GM12878 (cell line): Measurements from ENCODE around the gene RAMACL. TPM values are rescaled to one million over a fixed set of nuclear protein-coding genes. Genes with fewer than 3 reads are reported as not detected.

ENCODE experiments used
- ATF2 ChIP-seq: IDR thresholded peaks from 2 replicates; pipeline ENCODE4 v1.6.1; 2012; ENCODE audit warnings: low read length, inconsistent platforms
- CBX5 ChIP-seq: sonication (generic); IDR thresholded peaks from 2 replicates; pipeline ENCODE4 v1.6.1; 2016; ENCODE audit warnings: low read depth, moderate library complexity, mild to moderate bottlenecking, inconsistent platforms
- CREM ChIP-seq: IDR thresholded peaks from 2 replicates; pipeline ENCODE4 v1.6.1; 2014; ENCODE audit warnings: antibody characterized with exemption, low read depth
- EGR1 ChIP-seq, 2 experiments: IDR thresholded peaks; 1 replicate in 1 of 2; 2 replicates in 1 of 2; pipeline ENCODE4 v1.6.1; 2011 to 2012; ENCODE audit warnings: low read depth in 2 of 2, low read length in 2 of 2, borderline replicate concordance in 1 of 2, mild to moderate bottlenecking in 1 of 2, moderate library complexity in 1 of 2
- EP300 ChIP-seq, 2 experiments: fragments of 150-350 bp in 1 of 2; IDR thresholded peaks; 2 replicates each; pipeline ENCODE4 v1.6.1; 2011 to 2012; ENCODE audit warnings: low read depth in 2 of 2, low read length in 2 of 2, borderline replicate concordance in 1 of 2, improper control_type of control experiment in 1 of 2, inconsistent platforms in 1 of 2; ENCODE audit not compliant: control insufficient read depth in 1 of 2
- GABPA ChIP-seq: IDR thresholded peaks from 2 replicates; pipeline ENCODE4 v1.6.1; 2014; ENCODE audit warnings: antibody characterized with exemption, low read depth, mild to moderate bottlenecking, inconsistent platforms
- IRF3 ChIP-seq: fragments of 450-650 bp; IDR thresholded peaks from 2 replicates; pipeline ENCODE4 v1.6.1; 2014; ENCODE audit warnings: mild to moderate bottlenecking
- IRF4 ChIP-seq: IDR thresholded peaks from 2 replicates; pipeline ENCODE4 v1.6.1; 2011; ENCODE audit warnings: low read depth, low read length
- MEF2A ChIP-seq: IDR thresholded peaks from 2 replicates; pipeline ENCODE4 v1.6.1; 2011; ENCODE audit warnings: low read depth, mild to moderate bottlenecking, low read length, moderate library complexity; ENCODE audit not compliant: insufficient read depth
- PML ChIP-seq: IDR thresholded peaks from 2 replicates; pipeline ENCODE4 v1.6.1; 2012; ENCODE audit warnings: low read length, inconsistent platforms
- YY1 ChIP-seq: IDR thresholded peaks from 2 replicates; pipeline ENCODE4 v1.6.1; 2011; ENCODE audit warnings: low read depth, mild to moderate bottlenecking, low read length
- ZSCAN29 ChIP-seq: fragments of 450-650 bp; IDR thresholded peaks from 2 replicates; pipeline ENCODE4 v1.6.1; 2017; ENCODE audit warnings: mild to moderate bottlenecking, moderate library complexity
- polyA plus RNA-seq, 11 experiments: library from polyadenylated mRNA; depleted of rRNA in 4 of 11; unstranded in 6 of 11; stranded (reverse) in 5 of 11; fragments of >200 nt; fragmentation: Nextera tagmentation in 4 of 11; fragmentation: Illumina TruSeq in 1 of 11; extraction: Ambion mirVana in 4 of 11; extraction: Trizol in 1 of 11; gene quantifications; 1 replicate in 1 of 11; 2 replicates in 10 of 11; pipeline versions ENCODE4 v1.2.1 to v1.2.3, GENCODE V29; 2011 to 2016; ENCODE audit warnings: inconsistent platforms in 2 of 11, missing spikeins in 2 of 11, low read depth in 1 of 11
- total RNA-seq, 4 experiments: library from RNA; depleted of rRNA in 3 of 4; stranded (reverse); fragments of >200 nt in 3 of 4; fragmentation: Illumina TruSeq in 1 of 4; extraction: Trizol in 1 of 4; gene quantifications; 2 replicates each; pipeline versions ENCODE4 v1.2.1 to v1.2.3, GENCODE V29; 2013 to 2021
- TF ChIP-seq, protein P1 (sequence below): fragments of 450-650 bp; IDR thresholded peaks from 2 replicates; pipeline ENCODE4 v1.6.1; 2017; ENCODE audit warnings: mild to moderate bottlenecking, moderate library complexity
- TF ChIP-seq, protein P2 (sequence below): fragments of 450-650 bp; conservative IDR thresholded peaks from 2 replicates; pipeline ENCODE4 v1.6.1; 2017; ENCODE audit warnings: mild to moderate bottlenecking, moderate library complexity
- TF ChIP-seq, protein P3 (sequence below): fragments of 450-650 bp; IDR thresholded peaks from 2 replicates; pipeline ENCODE4 v1.6.1; 2018; ENCODE audit warnings: borderline replicate concordance, mild to moderate bottlenecking; ENCODE audit not compliant: partially characterized antibody
- TF ChIP-seq, protein P4 (sequence below): IDR thresholded peaks from 2 replicates; pipeline ENCODE4 v1.6.1; 2011; ENCODE audit warnings: low read depth, low read length, improper control_type of control experiment, borderline replicate concordance

RAMACL gene
- total and polyA plus RNA-seq, 10 of the 15 experiments (the other 5 are each of a cell fraction or from before 2014, with no cell fraction given) = 0.09 to 1.3 (median 0.31) TPM; not detected in 1

- TF ChIP-seq, protein P1, sequence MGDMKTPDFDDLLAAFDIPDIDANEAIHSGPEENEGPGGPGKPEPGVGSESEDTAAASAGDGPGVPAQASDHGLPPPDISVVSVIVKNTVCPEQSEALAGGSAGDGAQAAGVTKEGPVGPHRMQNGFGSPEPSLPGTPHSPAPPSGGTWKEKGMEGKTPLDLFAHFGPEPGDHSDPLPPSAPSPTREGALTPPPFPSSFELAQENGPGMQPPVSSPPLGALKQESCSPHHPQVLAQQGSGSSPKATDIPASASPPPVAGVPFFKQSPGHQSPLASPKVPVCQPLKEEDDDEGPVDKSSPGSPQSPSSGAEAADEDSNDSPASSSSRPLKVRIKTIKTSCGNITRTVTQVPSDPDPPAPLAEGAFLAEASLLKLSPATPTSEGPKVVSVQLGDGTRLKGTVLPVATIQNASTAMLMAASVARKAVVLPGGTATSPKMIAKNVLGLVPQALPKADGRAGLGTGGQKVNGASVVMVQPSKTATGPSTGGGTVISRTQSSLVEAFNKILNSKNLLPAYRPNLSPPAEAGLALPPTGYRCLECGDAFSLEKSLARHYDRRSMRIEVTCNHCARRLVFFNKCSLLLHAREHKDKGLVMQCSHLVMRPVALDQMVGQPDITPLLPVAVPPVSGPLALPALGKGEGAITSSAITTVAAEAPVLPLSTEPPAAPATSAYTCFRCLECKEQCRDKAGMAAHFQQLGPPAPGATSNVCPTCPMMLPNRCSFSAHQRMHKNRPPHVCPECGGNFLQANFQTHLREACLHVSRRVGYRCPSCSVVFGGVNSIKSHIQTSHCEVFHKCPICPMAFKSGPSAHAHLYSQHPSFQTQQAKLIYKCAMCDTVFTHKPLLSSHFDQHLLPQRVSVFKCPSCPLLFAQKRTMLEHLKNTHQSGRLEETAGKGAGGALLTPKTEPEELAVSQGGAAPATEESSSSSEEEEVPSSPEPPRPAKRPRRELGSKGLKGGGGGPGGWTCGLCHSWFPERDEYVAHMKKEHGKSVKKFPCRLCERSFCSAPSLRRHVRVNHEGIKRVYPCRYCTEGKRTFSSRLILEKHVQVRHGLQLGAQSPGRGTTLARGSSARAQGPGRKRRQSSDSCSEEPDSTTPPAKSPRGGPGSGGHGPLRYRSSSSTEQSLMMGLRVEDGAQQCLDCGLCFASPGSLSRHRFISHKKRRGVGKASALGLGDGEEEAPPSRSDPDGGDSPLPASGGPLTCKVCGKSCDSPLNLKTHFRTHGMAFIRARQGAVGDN = peak; percentile 55; the same call in 1 of the 2 replicates
- TF ChIP-seq PML (no peak), CREM (peak; percentile 60; the same call in 1 of the 2 replicates), ZSCAN29 (no peak), GABPA (0 out of 2 replicates have a peak, but pooled peaks have one; percentile 31), CBX5 (0 out of 2 replicates have a peak, but pooled peaks have one; percentile 22), EP300 (IDR thresholded peaks at IDR 0.05; ENCODE audit: borderline replicate concordance in 1 of 2, control insufficient read depth in 1 of 2, low read depth in 2 of 2, low read length in 2 of 2) (0 out of 4 replicates have a peak, but pooled peaks of 1 of the 2 experiments have one; percentile 7), ATF2 (peak; percentile 87), IRF3 (no peak), YY1 (peak; percentile 45; the same call in 1 of the 2 replicates), MEF2A (peak; percentile 95), IRF4 (peak; percentile 45; the same call in 1 of the 2 replicates), EGR1 (IDR thresholded peaks at IDR 0.05; ENCODE audit: borderline replicate concordance in 1 of 2, low read depth in 2 of 2, low read length in 2 of 2) (0 out of 3 replicates have a peak, but pooled peaks of 1 of the 2 experiments have one; percentile 13)
- TF ChIP-seq, protein P2, sequence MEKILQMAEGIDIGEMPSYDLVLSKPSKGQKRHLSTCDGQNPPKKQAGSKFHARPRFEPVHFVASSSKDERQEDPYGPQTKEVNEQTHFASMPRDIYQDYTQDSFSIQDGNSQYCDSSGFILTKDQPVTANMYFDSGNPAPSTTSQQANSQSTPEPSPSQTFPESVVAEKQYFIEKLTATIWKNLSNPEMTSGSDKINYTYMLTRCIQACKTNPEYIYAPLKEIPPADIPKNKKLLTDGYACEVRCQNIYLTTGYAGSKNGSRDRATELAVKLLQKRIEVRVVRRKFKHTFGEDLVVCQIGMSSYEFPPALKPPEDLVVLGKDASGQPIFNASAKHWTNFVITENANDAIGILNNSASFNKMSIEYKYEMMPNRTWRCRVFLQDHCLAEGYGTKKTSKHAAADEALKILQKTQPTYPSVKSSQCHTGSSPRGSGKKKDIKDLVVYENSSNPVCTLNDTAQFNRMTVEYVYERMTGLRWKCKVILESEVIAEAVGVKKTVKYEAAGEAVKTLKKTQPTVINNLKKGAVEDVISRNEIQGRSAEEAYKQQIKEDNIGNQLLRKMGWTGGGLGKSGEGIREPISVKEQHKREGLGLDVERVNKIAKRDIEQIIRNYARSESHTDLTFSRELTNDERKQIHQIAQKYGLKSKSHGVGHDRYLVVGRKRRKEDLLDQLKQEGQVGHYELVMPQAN = no peak
- TF ChIP-seq, protein P3, sequence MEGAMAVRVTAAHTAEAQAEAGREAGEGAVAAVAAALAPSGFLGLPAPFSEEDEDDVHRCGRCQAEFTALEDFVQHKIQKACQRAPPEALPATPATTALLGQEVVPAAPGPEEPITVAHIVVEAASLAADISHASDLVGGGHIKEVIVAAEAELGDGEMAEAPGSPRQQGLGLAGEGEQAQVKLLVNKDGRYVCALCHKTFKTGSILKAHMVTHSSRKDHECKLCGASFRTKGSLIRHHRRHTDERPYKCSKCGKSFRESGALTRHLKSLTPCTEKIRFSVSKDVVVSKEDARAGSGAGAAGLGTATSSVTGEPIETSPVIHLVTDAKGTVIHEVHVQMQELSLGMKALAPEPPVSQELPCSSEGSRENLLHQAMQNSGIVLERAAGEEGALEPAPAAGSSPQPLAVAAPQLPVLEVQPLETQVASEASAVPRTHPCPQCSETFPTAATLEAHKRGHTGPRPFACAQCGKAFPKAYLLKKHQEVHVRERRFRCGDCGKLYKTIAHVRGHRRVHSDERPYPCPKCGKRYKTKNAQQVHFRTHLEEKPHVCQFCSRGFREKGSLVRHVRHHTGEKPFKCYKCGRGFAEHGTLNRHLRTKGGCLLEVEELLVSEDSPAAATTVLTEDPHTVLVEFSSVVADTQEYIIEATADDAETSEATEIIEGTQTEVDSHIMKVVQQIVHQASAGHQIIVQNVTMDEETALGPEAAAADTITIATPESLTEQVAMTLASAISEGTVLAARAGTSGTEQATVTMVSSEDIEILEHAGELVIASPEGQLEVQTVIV = no peak
- TF ChIP-seq, protein P4, sequence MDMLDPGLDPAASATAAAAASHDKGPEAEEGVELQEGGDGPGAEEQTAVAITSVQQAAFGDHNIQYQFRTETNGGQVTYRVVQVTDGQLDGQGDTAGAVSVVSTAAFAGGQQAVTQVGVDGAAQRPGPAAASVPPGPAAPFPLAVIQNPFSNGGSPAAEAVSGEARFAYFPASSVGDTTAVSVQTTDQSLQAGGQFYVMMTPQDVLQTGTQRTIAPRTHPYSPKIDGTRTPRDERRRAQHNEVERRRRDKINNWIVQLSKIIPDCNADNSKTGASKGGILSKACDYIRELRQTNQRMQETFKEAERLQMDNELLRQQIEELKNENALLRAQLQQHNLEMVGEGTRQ = no peak
These were observed 45.7 kb downstream of the RAMACL start (continued) for GRCh38 chr6:166540631-166541331.
